MM.1S (cell line): Measurements from ENCODE around the gene MADD.

Experiments
- DNase-seq: peaks from one replicate; pipeline ENCODE4 v3.0.0-alpha.2; 2015
- H2AFZ ChIP-seq: fragments of 300-600 bp; sonication (generic); 2 replicates; pipeline ENCODE4 v1.6.0; 2016; ENCODE audit warnings: antibody characterized with exemption, low read length
- H3F3A ChIP-seq: fragments of 300-600 bp; sonication (generic); 2 replicates; pipeline ENCODE4 v1.6.1; 2016; ENCODE audit warnings: mild to moderate bottlenecking, antibody characterized with exemption, low read length, moderate library complexity, mixed read lengths; ENCODE audit not compliant: insufficient read depth
- H3K27ac ChIP-seq: fragments of 300-600 bp; sonication (generic); 2 replicates; pipeline ENCODE4 v1.5.1; 2016; ENCODE audit warnings: mild to moderate bottlenecking, low read length
- H3K27me3 ChIP-seq: fragments of 300-600 bp; sonication (generic); replicated peaks from 2 replicates; pipeline ENCODE4 v1.6.0; 2016; ENCODE audit warnings: low read length; ENCODE audit not compliant: insufficient read depth
- H3K36me3 ChIP-seq: fragments of 300-600 bp; sonication (generic); replicated peaks from 2 replicates; pipeline ENCODE4 v1.6.1; 2016; ENCODE audit warnings: mild to moderate bottlenecking, low read length, mixed read lengths; ENCODE audit not compliant: insufficient read depth
- H3K4me1 ChIP-seq: fragments of 300-600 bp; sonication (generic); 2 replicates; pipeline ENCODE4 v1.6.1; 2016; ENCODE audit warnings: low read length, mixed read lengths
- H3K4me2 ChIP-seq: fragments of 300-600 bp; sonication (generic); 2 replicates; pipeline ENCODE4 v1.6.0; 2016; ENCODE audit warnings: low read depth, low read length
- H3K4me3 ChIP-seq: fragments of 300-600 bp; sonication (generic); 2 replicates; pipeline ENCODE4 v1.5.1; 2016; ENCODE audit warnings: low read length, mixed read lengths
- H3K79me2 ChIP-seq: fragments of 300-600 bp; sonication (generic); 2 replicates; pipeline ENCODE4 v1.6.1; 2016; ENCODE audit warnings: mixed run types, low read length, mixed read lengths
- H3K9ac ChIP-seq: fragments of 300-600 bp; sonication (generic); 2 replicates; pipeline ENCODE4 v1.6.1; 2016; ENCODE audit warnings: low read length, mixed read lengths
- H3K9me2 ChIP-seq: fragments of 300-600 bp; sonication (generic); replicated peaks from 2 replicates; pipeline ENCODE4 v1.6.1; 2016; ENCODE audit warnings: mild to moderate bottlenecking, low read length, mixed read lengths; ENCODE audit not compliant: insufficient read depth
- H3K9me3 ChIP-seq: fragments of 300-600 bp; sonication (generic); replicated peaks from 2 replicates; pipeline ENCODE4 v1.6.1; 2016; ENCODE audit warnings: mild to moderate bottlenecking, low read length, mixed read lengths; ENCODE audit not compliant: insufficient read depth
- H4K20me1 ChIP-seq: fragments of 300-600 bp; sonication (generic); 2 replicates; pipeline ENCODE4 v1.6.1; 2016; ENCODE audit warnings: mild to moderate bottlenecking, low read length, moderate library complexity, mixed read lengths; ENCODE audit not compliant: insufficient read depth
- EZH2 ChIP-seq: fragments of 300-600 bp; sonication (generic); optimal IDR thresholded peaks from 2 replicates; pipeline ENCODE3; 2017; ENCODE audit warnings: low read depth, mild to moderate bottlenecking, antibody characterized with exemption, low read length, mixed read lengths
- EZH2phosphoT487 ChIP-seq: fragments of 300-600 bp; sonication (generic); IDR thresholded peaks from 2 replicates; pipeline ENCODE4 v1.6.1; 2018; ENCODE audit warnings: antibody characterized with exemption, low read length
- TF ChIP-seq, protein P1 (sequence below): fragments of 300-600 bp; sonication (generic); IDR thresholded peaks from 2 replicates; pipeline ENCODE4 v1.5.1; 2016; ENCODE audit warnings: antibody characterized with exemption, low read length, mixed read lengths

The MADD gene

DNA sequence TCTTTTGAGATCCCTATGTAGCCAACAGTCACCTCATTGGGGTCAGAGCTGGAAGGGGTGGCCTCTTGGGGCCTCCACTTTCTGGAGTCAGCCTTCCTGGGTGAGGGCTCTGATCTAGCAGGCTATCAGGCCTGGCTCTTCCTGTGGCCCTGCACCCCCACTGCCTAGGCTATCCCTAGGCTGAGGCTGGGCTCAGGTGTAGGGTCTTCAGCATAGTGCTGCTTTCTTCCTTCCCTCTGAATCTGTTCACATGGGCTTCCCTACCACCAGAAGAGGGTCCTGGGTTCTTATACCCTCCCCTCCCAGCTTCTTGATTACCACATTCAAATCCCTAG is 108.9 kb downstream of the MADD start:
- peak overlapping the region; percentile 56; the same call in 1 of the 2 replicates for H3K4me3 ChIP-seq
- no peaks in the 10 kb centered on the region for H3K36me3 ChIP-seq
- peak overlapping the region; percentile 64; the same call in 1 of the 2 replicates for H3K9ac ChIP-seq
- no peaks in the 10 kb centered on the region for H3F3A ChIP-seq
- no peaks in the 10 kb centered on the region for H3K79me2 ChIP-seq
- peak overlapping the region; percentile 43; the same call in 1 of the 2 replicates for H3K4me2 ChIP-seq
- H3K27ac ChIP-seq = no peak overlapping the region
- DNase-seq = no peak
- H3K27me3 ChIP-seq = no peaks in the 10 kb centered on the region
- no peaks in the 10 kb centered on the region for H4K20me1 ChIP-seq
- TF ChIP-seq EZH2 (no peak), EZH2phosphoT487 (no peak)
- TF ChIP-seq, protein P1, sequence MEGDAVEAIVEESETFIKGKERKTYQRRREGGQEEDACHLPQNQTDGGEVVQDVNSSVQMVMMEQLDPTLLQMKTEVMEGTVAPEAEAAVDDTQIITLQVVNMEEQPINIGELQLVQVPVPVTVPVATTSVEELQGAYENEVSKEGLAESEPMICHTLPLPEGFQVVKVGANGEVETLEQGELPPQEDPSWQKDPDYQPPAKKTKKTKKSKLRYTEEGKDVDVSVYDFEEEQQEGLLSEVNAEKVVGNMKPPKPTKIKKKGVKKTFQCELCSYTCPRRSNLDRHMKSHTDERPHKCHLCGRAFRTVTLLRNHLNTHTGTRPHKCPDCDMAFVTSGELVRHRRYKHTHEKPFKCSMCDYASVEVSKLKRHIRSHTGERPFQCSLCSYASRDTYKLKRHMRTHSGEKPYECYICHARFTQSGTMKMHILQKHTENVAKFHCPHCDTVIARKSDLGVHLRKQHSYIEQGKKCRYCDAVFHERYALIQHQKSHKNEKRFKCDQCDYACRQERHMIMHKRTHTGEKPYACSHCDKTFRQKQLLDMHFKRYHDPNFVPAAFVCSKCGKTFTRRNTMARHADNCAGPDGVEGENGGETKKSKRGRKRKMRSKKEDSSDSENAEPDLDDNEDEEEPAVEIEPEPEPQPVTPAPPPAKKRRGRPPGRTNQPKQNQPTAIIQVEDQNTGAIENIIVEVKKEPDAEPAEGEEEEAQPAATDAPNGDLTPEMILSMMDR = no peak
- no peaks in the 10 kb centered on the region for H3K9me3 ChIP-seq
- no peaks in the 10 kb centered on the region for H3K9me2 ChIP-seq
- H3K4me1 ChIP-seq = 0 out of 2 replicates have a peak, but pooled peaks cover 7% of the 10 kb centered on the region
- peak overlapping the region; percentile 61 for H2AFZ ChIP-seq

DNA sequence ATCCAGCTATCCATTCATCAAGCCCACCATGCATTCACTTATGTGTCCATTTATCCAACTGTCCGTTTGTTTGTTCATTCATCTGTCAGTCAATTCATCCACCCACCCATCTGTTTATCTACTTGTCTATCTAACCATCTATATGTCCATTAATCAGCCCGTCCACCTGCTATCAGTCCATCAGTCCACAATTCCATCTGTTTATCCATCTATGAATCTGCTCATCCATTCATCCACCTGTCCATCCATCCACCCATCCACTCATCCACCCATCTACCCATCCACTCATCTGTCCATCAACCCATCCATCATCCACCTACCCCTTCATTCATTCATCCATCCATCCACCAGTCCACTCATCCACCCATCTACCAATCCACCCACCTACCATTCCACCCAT is 109.4 kb downstream of the MADD start:
- no peaks in the 10 kb centered on the region for H4K20me1 ChIP-seq
- no peaks in the 10 kb centered on the region for H3F3A ChIP-seq
- no peak for DNase-seq
- no peak overlapping the region for H2AFZ ChIP-seq
- no peaks in the 10 kb centered on the region for H3K36me3 ChIP-seq
- H3K27me3 ChIP-seq = no peaks in the 10 kb centered on the region
- H3K4me1 ChIP-seq = 0 out of 2 replicates have a peak, but pooled peaks cover 7% of the 10 kb centered on the region
- TF ChIP-seq EZH2 (no peak), EZH2phosphoT487 (no peak)
- TF ChIP-seq, protein P1 = no peak
- no peak overlapping the region for H3K4me2 ChIP-seq
- H3K9me3 ChIP-seq = no peaks in the 10 kb centered on the region
- H3K79me2 ChIP-seq = no peaks in the 10 kb centered on the region
- H3K27ac ChIP-seq = no peak overlapping the region
- no peak overlapping the region for H3K4me3 ChIP-seq
- H3K9ac ChIP-seq = no peak overlapping the region
- H3K9me2 ChIP-seq = no peaks in the 10 kb centered on the region
